SKM-1 treated with dmso at 0.1 percent for 144 hours (cell line): ENCODE results near the gene DAZ3.
"Not testable (repeated sequence)": the region's sequence is repeated elsewhere in the genome, so short reads cannot be mapped to it uniquely, and the experiment has no call there.

Experiments
- DNase-seq: peaks from one replicate; lab custom pipeline; 2025; ENCODE audit not compliant: unreplicated experiment; lab: John Stamatoyannopoulos, UW

DAZ3 gene, protein sequence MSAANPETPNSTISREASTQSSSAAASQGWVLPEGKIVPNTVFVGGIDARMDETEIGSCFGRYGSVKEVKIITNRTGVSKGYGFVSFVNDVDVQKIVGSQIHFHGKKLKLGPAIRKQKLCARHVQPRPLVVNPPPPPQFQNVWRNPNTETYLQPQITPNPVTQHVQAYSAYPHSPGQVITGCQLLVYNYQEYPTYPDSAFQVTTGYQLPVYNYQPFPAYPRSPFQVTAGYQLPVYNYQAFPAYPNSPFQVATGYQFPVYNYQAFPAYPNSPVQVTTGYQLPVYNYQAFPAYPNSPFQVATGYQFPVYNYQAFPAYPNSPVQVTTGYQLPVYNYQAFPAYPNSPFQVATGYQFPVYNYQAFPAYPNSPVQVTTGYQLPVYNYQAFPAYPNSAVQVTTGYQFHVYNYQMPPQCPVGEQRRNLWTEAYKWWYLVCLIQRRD

DNA sequence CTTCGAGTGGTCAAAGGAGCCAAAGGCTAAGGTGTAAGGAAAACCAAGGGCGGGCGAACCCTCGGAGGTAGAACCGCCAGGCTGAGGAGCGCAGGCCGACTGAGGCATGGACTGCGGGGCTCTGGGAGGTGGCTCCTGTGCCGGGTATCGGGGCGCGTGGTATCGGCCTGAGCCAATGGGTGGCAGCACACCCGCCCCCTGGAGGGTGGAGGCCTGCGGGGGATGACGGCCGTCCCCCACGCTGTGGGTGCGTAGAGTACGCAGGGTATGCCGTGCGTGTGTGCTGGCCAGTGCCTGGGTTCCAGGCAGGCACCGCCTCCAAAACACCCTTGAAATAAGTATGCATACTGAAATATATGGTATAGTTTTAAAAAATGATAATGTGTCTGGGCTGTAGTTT is at the start of gene DAZ3:
TSS of gene DAZ3 (minus strand) at position 101 of the 400 bp plus-strand sequence. CDS start 208 bp downstream, outside the sequence.
- DNase-seq: not testable (repeated sequence)

- not testable (repeated sequence) for DNase-seq
These were observed 20.4 kb upstream of the DAZ3 start, which contains the start of gene DAZ4 for GRCh38 chrY:24833619-24834018. Gene DAZ4 (plus strand): TSS chrY:24833919. CDS start chrY:24834127, 208 bp downstream.

- DNase-seq: not testable (repeated sequence)
These were observed 11.9 kb upstream of the DAZ3 start for GRCh38 chrY:24825069-24825468.

- not testable (repeated sequence) for DNase-seq
These were observed 11.1 kb upstream of the DAZ3 start for GRCh38 chrY:24824184-24824879.

- not testable (repeated sequence) for DNase-seq
These were observed 8.6 kb upstream of the DAZ3 start for GRCh38 chrY:24821836-24822235.
